HG02678 (cell line): ENCODE measurements around the gene LHFPL4.
A peak's percentile ranks its signal among the peaks of the same experiment; 100 is the strongest.
"Not testable (repeated sequence)": the region's sequence is repeated elsewhere in the genome, so short reads cannot be mapped to it uniquely, and the experiment has no call there.

ENCODE experiments used
- ATAC-seq: cut with Tn5 transposase; IDR thresholded peaks from one replicate; pipeline ENCODE4 v1.9.1; 2021; ENCODE audit warnings: mild to moderate bottlenecking, moderate library complexity; ENCODE audit not compliant: unreplicated experiment

Gene LHFPL4

GRCh38 chr3:9542182-9542581, 11.4 kb downstream of the LHFPL4 start:
- ATAC-seq: no peak

- no peak for ATAC-seq
These were observed 17.4 kb downstream of the LHFPL4 start for GRCh38 chr3:9536212-9536611.

- no peak for ATAC-seq
These were observed 19.2 kb downstream of the LHFPL4 start for GRCh38 chr3:9534429-9534828.

DNA sequence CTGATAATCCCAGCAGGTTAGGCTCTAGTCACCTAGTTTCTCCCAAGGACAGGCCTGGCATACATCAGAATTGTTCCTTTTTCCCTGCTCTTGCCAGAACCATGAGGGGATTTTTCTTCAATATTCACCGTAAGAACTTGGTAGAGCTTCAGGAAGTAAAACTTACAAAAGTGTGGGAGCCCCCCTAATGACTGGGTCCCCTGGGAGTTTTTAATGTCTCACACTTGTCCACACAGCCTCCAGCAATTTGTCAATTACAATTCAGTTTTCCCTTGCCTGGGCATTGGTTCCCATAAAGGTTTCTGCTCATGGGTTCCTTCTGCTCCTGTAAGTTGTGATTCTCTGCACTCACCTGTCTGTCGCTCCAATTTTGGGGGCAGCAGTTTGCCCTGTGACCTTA, 28.5 kb downstream of the LHFPL4 start:
- ATAC-seq: no peak

DNA sequence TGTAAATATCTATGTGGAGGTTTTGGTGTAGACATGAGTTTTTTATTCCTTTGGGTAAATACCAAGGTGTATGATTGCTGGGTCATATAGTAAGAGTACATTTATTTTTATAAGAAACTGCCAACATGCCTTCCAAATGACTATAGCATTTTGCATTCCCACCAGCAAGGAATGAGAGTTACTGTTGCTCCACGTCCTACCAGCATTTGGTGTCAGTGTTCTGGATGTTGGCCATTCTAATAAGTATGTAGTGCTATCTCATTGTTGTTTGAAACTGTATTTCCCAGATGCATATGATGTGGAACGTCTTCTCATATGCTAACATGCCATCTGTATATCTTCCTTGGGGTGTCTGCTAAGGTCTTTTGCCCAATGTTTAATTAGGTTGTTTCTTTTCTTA, 38.7 kb downstream of the LHFPL4 start:
- ATAC-seq: no peak

- ATAC-seq: no peak
These were observed 39.3 kb downstream of the LHFPL4 start for GRCh38 chr3:9514306-9514705.

DNA sequence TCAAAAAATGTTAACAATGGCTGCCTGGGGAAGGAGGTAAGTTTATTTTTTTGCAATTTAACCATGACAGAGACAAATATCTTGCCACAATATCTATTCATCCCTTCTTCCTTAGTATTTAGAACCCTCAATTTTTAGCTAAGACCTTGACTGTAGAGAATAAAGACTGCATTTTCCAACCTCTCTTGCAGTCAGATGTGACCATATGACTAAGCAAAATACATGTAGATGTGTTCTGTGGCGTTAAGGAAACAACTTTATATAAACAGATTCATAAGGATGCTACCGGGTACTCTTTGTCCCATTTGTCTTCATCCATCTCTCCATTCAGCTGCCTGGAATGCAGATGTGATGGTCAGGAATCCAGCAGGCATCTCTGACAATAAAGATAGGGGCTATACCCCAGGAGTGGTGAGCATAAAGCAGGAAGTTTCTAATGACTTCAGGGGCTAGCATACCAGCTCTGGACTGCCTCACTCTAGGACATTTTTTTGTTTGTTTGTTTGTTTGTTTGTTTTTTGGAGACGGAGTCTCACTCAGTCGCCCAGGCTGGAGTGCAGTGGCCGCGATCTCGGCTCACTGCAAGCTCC, 41.1 kb downstream of the LHFPL4 start:
- no peak for ATAC-seq

DNA sequence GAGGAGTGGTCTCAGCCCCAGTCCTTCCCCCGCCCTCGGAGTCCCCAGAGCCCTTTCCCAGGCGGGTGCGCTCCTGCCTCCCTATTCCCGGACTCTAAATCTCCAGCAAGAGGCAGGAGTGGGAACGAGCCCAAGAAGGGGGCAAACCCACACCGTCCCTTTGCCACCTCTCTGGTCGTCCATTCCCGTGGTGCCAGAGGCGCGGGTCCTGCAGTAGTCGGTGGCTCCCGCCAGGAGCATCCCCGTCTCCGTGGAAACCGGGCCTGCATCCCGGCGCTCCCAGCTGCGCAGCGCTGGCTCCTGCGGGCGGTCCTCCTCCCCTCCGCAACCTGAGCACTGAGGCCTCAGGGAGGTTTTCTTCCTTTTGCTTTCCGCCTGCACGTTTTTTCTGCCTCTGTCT, 44.8 kb downstream of the LHFPL4 start:
- ATAC-seq: no peak

DNA sequence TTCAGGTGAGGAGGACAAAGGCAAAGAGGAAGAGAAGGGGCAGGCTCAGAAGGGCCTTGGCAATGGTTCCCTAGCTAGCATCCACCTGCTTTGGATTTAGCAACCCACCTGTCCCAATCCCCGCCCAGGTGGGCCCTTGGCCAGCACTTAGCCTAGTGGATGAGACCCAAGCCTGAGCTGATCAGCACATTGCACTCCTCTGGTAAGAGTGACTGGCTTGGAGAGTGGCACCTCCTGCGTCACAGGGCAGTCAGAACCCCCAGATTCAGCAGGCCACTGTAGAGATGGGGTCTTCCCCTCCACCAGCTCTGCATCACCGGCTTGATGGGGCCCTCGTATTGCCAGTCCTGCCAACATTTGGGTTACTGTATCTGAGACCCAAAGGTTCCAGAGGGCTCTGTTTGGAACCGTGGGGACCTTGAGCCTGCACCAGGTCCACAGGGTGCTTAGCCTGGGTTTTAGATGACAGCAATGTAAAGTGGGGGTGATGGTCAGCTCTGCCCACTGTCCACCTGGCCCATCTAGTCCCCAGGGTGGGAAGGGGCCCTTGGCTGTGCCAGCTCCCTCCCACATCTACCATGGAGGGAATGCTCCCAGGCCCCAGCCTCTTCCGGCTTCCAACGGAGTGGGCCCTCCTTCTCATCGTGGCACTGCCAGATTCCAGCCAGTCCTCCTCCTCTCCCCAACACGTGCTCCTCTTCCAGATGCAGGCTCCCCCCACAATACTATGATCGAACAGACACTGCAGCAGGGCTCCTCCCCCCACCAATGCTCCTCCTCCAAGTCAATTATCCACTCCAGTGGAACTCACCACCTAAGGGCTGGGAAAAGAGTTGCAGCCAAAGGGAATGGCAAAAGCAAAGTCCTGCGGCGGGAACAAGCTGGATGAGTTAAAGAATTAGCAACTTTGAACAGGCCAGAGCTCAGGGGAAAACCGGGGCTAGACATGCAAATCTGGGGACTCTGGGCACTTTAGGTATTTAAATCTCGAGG, 45.7 kb downstream of the LHFPL4 start:
- no peak for ATAC-seq

DNA sequence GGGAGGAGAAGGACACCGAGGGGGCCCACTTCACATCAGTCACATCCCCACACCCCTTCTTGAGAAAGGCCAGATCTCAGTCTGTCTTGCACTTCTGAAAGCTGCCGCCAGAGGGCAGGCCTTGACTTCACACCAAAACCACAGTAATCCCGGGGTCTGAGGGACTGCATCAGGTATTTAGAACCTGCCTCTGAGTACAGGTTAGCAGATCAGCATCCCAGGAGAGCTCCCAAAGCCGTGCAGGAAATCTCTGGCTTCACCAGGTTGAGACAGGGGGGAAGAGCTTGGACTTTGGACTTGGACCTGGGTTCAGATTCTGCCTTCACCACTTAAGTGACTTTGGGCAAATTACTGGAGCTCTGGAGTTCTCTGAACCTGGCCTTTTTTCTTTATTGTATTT, 50.3 kb downstream of the LHFPL4 start:
- ATAC-seq: no peak

DNA sequence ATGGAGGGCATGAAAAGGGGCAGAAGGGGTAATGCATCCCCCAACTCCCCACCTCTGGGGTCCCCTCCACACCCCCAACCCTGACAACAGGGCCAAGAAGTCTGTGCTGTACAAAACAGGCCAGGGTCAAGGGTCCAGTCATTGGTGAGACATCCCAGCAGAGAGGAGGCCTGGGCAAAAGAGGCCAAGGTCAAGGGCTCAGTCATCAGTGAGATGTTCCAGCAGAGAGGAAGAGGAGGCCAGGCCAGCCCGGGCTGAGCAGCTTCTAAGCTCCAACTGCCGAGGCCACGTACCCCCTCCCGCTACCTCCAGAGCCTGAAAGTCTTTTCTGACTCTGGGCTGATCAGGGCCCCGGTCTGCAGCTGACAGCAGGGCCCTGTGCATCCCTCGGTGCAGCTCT, 52.4 kb downstream of the LHFPL4 start:
- no peak for ATAC-seq

GRCh38 chr3:9500108-9501050, 53.2 kb downstream of the LHFPL4 start:
- peak; percentile 44 for ATAC-seq

DNA sequence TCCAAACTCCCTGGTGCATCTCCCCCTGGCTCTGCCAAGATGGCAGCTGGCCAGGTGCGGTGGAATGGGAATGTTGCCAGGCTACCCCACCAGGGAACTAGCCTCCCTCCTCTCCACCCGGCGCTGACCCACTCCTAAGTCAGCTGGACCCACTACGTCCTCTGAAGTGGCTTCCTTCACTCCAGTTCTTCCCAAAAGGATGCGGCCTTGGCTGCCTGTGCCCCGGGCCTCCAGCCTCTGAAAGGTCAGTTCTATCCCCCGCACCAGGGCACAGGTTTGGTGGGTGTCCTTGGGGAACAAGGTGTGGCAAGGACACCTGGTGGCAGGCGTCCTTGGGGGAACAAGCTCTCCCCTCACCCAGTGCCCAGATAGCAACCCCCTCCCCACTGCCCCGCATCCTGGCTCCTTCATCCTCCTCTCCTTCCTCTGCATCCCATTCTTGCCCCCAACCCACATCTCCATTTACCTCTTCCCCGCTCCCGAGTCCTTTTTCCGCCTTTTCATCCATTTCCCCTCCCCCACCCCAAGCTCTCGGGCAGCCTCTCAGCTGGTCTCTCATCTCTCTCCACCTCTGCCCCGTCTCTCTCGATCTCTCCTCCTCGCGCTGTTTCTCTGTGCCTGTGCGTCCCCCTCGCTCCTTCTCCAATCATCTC, 54.0 kb downstream of the LHFPL4 start:
- ATAC-seq: no peak

GRCh38 chr3:9498781-9499180, 54.8 kb downstream of the LHFPL4 start:
- no peak for ATAC-seq

GRCh38 chr3:9497821-9498565, 55.6 kb downstream of the LHFPL4 start:
- ATAC-seq: no peak

- ATAC-seq: no peak
These were observed 56.7 kb downstream of the LHFPL4 start for GRCh38 chr3:9496893-9497292.

DNA sequence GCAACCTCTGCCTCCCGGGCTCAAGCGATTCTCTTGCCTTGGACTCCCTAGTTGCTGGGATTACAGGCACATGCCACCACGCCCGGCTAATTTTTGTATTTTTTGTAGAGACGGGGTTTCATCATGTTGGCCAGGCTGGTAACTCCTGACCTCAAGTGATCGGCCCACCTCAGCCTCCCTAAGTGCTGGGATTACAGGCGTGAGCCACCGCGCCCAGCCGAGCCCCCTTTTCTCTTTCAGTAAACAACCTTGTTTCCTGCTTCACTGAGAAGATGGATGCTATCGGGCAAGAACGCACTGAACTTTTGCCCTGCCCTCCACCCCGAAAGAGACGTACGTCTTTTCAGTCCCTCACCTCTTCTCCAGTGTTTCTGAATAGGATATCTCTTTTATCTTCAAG, 59.6 kb downstream of the LHFPL4 start:
- ATAC-seq: not testable (repeated sequence)

- no peak for ATAC-seq
These were observed 62.1 kb downstream of the LHFPL4 start for GRCh38 chr3:9491506-9491905.

DNA sequence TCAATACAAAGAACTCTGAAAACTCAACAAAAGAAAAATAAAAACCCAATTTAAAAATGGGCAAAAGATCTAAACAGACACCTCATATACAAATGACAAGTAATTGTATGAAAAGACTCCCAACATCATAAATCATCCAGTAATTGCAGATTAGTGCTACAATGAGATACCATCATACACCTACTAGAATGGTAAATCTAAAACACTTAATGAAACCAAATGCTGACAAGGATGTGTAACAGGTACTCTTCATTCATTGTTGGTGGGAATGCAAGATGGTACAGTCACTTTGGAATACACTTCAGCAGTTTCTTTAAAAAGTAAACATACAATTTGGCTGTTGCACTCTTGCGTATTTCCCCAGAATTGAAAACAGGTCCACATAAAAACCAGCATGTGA, 68.4 kb downstream of the LHFPL4 start:
- no peak for ATAC-seq

DNA sequence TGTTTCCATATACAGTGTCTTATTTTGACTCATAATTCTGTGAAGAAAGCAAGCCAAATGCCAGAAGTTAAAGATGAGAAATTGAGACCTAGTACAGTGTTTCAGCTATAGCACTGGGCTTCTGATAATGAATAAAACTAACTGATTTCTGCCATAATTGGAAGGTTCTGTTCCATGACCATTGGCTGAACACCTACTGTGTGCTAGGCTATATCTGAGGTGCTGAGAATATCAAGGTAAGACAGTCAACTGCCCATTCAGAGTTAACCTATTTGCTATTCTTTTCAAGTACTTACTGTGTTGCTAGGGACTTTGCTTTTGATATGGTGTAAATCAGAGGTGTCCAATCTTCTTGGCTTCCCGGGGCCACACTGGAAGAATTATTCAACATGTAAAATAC, 73.4 kb downstream of the LHFPL4 start:
- ATAC-seq: no peak
